Measurements from ENCODE around the gene OR2AT4.
"Not testable (repeated sequence)": the region's sequence is repeated elsewhere in the genome, so short reads cannot be mapped to it uniquely, and the experiment has no call there.

The OR2AT4 gene

GRCh38 chr11:75100314-75100713, 3.6 kb upstream of the OR2AT4 start:
- H3K4me1 ChIP-seq (ENCODE audit: insufficient read depth, low read length, poor library complexity, severe bottlenecking) = no peaks in the 10 kb centered on the region
- H3K36me3 ChIP-seq (ENCODE audit: insufficient read depth, low read length) = no peaks in the 10 kb centered on the region
- H3K27me3 ChIP-seq (ENCODE audit: insufficient read depth, low read length, poor library complexity, severe bottlenecking) = no peaks in the 10 kb centered on the region
- no peaks in the 10 kb centered on the region for H3K79me2 ChIP-seq (ENCODE audit: insufficient read depth, low read length)
- no peaks in the 10 kb centered on the region for H3F3A ChIP-seq (ENCODE audit: low read depth)
- no peak overlapping the region for H3K4me2 ChIP-seq (ENCODE audit: low read depth, low read length, poor library complexity, severe bottlenecking)
- H2AFZ ChIP-seq (ENCODE audit: low read length) = no peak overlapping the region
- H3K9me3 ChIP-seq (ENCODE audit: insufficient read depth, low read depth, low read length) = no peaks in the 10 kb centered on the region
- H4K20me1 ChIP-seq (ENCODE audit: insufficient read depth, low read length, poor library complexity, severe bottlenecking) = no peaks in the 10 kb centered on the region
- TF ChIP-seq, protein P1, sequence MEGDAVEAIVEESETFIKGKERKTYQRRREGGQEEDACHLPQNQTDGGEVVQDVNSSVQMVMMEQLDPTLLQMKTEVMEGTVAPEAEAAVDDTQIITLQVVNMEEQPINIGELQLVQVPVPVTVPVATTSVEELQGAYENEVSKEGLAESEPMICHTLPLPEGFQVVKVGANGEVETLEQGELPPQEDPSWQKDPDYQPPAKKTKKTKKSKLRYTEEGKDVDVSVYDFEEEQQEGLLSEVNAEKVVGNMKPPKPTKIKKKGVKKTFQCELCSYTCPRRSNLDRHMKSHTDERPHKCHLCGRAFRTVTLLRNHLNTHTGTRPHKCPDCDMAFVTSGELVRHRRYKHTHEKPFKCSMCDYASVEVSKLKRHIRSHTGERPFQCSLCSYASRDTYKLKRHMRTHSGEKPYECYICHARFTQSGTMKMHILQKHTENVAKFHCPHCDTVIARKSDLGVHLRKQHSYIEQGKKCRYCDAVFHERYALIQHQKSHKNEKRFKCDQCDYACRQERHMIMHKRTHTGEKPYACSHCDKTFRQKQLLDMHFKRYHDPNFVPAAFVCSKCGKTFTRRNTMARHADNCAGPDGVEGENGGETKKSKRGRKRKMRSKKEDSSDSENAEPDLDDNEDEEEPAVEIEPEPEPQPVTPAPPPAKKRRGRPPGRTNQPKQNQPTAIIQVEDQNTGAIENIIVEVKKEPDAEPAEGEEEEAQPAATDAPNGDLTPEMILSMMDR (conservative IDR thresholded peaks at IDR 0.05; ENCODE audit: low read length) = no peak
- TF ChIP-seq EZH2phosphoT487 (IDR thresholded peaks at IDR 0.05; ENCODE audit: borderline replicate concordance) = no peak
- H3K4me3 ChIP-seq (ENCODE audit: low read length, poor library complexity, severe bottlenecking) = no peak overlapping the region
- H3K9me2 ChIP-seq (replicated peaks; ENCODE audit: low read depth, low read length) = no peaks in the 10 kb centered on the region
- H3K9ac ChIP-seq (ENCODE audit: low read depth, low read length, poor library complexity, severe bottlenecking) = no peak overlapping the region

GRCh38 chr11:75099635-75100034, 3.0 kb upstream of the OR2AT4 start:
- Histone ChIP-seq H3K9me2 (replicated peaks; ENCODE audit: low read depth, low read length) (no peaks in the 10 kb centered on the region), H3K27me3 (ENCODE audit: insufficient read depth, low read length, poor library complexity, severe bottlenecking) (no peaks in the 10 kb centered on the region), H3K36me3 (ENCODE audit: insufficient read depth, low read length) (no peaks in the 10 kb centered on the region), H3K4me1 (ENCODE audit: insufficient read depth, low read length, poor library complexity, severe bottlenecking) (no peaks in the 10 kb centered on the region), H3K9me3 (ENCODE audit: insufficient read depth, low read depth, low read length) (no peaks in the 10 kb centered on the region), H3K4me2 (ENCODE audit: low read depth, low read length, poor library complexity, severe bottlenecking) (no peak overlapping the region), H3K9ac (ENCODE audit: low read depth, low read length, poor library complexity, severe bottlenecking) (no peak overlapping the region), H2AFZ (ENCODE audit: low read length) (no peak overlapping the region), H3K4me3 (ENCODE audit: low read length, poor library complexity, severe bottlenecking) (no peak overlapping the region), H3F3A (ENCODE audit: low read depth) (no peaks in the 10 kb centered on the region), H4K20me1 (ENCODE audit: insufficient read depth, low read length, poor library complexity, severe bottlenecking) (no peaks in the 10 kb centered on the region), H3K79me2 (ENCODE audit: insufficient read depth, low read length) (no peaks in the 10 kb centered on the region)
- TF ChIP-seq, protein P1 (conservative IDR thresholded peaks at IDR 0.05; ENCODE audit: low read length) = no peak
- TF ChIP-seq EZH2phosphoT487 (IDR thresholded peaks at IDR 0.05; ENCODE audit: borderline replicate concordance) = no peak

DNA sequence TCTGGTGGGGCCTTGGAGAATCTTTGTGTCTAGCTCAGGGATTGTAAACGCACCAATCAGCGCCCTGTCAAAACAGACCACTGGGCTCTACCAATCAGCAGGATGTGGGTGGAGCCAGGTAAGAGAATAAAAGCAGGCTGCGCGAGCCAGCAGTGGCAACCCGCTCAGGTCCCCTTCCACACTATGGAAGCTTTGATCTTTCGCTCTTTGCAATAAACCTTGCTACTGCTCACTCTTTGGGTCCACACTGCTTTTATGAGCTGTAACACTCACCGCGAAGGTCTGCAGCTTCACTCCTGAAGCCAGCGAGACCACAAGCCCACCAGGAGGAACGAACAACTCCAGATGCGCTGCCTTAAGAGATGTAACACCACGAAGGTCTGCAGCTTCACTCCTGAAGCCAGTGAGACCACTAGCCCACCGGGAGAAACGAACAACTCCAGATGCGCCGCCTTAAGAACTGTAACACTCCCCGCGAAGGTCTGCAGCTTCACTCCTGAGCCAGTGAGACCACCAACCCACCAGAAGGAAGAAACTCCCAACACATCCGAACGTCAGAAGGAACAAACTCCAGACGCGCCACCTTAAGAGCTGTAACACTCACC, 2.3 kb upstream of the OR2AT4 start:
- H2AFZ ChIP-seq (ENCODE audit: low read length); H3K9me2 ChIP-seq (replicated peaks; ENCODE audit: low read depth, low read length); H3K9ac ChIP-seq (ENCODE audit: low read depth, low read length, poor library complexity, severe bottlenecking); H4K20me1 ChIP-seq (ENCODE audit: insufficient read depth, low read length, poor library complexity, severe bottlenecking); H3F3A ChIP-seq (ENCODE audit: low read depth); H3K4me2 ChIP-seq (ENCODE audit: low read depth, low read length, poor library complexity, severe bottlenecking); H3K4me1 ChIP-seq (ENCODE audit: insufficient read depth, low read length, poor library complexity, severe bottlenecking); H3K79me2 ChIP-seq (ENCODE audit: insufficient read depth, low read length); H3K27me3 ChIP-seq (ENCODE audit: insufficient read depth, low read length, poor library complexity, severe bottlenecking); H3K4me3 ChIP-seq (ENCODE audit: low read length, poor library complexity, severe bottlenecking); H3K36me3 ChIP-seq (ENCODE audit: insufficient read depth, low read length); H3K9me3 ChIP-seq (ENCODE audit: insufficient read depth, low read depth, low read length): not testable (repeated sequence)

DNA sequence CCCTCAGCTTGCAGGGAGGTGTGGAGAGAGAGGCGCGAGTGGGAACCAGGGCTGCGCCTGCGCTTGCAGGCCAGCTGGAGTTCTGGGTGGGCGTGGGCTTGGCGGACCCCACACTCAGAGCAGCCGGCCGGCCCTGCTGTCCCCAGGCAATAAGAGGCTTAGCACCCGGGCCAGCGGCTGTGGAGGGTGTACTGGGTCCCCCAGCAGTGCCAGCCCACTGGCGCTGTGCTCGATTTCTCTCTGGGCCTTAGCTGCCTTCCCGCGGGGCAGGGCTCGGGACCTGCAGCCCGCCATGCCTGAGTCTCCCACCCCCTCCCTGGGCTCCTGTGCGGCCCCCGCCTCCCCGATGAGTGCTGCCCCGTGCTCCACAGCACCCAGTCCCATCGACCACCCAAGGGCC, 1.5 kb upstream of the OR2AT4 start:
- not testable (repeated sequence) for H3K79me2 ChIP-seq (ENCODE audit: insufficient read depth, low read length); H3K4me1 ChIP-seq (ENCODE audit: insufficient read depth, low read length, poor library complexity, severe bottlenecking); H3F3A ChIP-seq (ENCODE audit: low read depth); H3K27me3 ChIP-seq (ENCODE audit: insufficient read depth, low read length, poor library complexity, severe bottlenecking); H4K20me1 ChIP-seq (ENCODE audit: insufficient read depth, low read length, poor library complexity, severe bottlenecking); H3K36me3 ChIP-seq (ENCODE audit: insufficient read depth, low read length); H3K9me3 ChIP-seq (ENCODE audit: insufficient read depth, low read depth, low read length); H3K9me2 ChIP-seq (replicated peaks; ENCODE audit: low read depth, low read length); H3K4me3 ChIP-seq (ENCODE audit: low read length, poor library complexity, severe bottlenecking); H3K4me2 ChIP-seq (ENCODE audit: low read depth, low read length, poor library complexity, severe bottlenecking); H2AFZ ChIP-seq (ENCODE audit: low read length); H3K9ac ChIP-seq (ENCODE audit: low read depth, low read length, poor library complexity, severe bottlenecking)

All from Loucy (cell line).